Measurements from ENCODE around the gene PIGS.
"Not testable (repeated sequence)": the region's sequence is repeated elsewhere in the genome, so short reads cannot be mapped to it uniquely, and the experiment has no call there.

The PIGS gene

DNA sequence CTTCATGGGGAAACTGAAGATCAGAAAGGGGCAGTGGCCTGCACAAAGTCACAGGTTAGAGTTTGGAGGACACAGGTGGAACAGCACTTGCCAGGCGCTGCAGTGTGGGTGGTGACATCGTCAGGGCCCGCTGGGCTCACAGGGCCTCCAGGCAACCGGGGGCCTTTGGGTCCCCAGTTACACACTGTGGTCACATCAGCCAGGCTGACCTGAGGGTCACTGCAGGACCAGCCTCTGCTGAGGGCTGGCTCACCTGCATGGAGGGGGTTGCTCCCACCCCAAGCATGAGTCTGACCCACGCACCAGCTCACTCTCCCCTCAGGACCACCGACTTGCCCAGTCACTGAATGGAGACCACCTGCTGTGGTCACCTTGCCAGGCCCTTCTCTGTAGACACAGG is 48.1 kb downstream of the PIGS start:
- TF ChIP-seq, protein P1, sequence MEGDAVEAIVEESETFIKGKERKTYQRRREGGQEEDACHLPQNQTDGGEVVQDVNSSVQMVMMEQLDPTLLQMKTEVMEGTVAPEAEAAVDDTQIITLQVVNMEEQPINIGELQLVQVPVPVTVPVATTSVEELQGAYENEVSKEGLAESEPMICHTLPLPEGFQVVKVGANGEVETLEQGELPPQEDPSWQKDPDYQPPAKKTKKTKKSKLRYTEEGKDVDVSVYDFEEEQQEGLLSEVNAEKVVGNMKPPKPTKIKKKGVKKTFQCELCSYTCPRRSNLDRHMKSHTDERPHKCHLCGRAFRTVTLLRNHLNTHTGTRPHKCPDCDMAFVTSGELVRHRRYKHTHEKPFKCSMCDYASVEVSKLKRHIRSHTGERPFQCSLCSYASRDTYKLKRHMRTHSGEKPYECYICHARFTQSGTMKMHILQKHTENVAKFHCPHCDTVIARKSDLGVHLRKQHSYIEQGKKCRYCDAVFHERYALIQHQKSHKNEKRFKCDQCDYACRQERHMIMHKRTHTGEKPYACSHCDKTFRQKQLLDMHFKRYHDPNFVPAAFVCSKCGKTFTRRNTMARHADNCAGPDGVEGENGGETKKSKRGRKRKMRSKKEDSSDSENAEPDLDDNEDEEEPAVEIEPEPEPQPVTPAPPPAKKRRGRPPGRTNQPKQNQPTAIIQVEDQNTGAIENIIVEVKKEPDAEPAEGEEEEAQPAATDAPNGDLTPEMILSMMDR (conservative IDR thresholded peaks at IDR 0.05; ENCODE audit: low read depth, low read length): no peak
- no peak overlapping the region for H3K4me3 ChIP-seq (ENCODE audit: low read depth, low read length)
- DNase-seq (ENCODE audit: low read depth): no peak

DNA sequence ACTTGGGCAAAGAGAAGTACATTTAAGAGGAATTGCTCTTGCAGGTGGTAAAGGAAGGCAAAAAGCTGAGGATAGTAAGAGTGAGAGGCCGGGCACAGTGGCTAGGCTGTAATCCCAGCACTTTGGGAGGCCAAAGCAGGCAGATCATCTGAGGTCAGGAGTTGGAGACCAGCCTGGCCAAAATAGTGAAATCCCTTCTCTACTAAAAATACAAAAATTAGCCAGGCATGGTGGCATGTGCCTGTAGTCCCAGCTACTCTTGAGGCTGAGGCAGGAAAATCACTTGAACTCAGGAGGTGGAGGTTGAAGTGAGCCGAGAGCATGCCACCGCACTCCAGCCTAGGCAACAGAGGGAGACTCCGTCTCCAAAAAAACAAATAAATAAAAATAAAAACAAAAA is 49.0 kb downstream of the PIGS start:
- not testable (repeated sequence) for DNase-seq (ENCODE audit: low read depth); H3K4me3 ChIP-seq (ENCODE audit: low read depth, low read length)

DNA sequence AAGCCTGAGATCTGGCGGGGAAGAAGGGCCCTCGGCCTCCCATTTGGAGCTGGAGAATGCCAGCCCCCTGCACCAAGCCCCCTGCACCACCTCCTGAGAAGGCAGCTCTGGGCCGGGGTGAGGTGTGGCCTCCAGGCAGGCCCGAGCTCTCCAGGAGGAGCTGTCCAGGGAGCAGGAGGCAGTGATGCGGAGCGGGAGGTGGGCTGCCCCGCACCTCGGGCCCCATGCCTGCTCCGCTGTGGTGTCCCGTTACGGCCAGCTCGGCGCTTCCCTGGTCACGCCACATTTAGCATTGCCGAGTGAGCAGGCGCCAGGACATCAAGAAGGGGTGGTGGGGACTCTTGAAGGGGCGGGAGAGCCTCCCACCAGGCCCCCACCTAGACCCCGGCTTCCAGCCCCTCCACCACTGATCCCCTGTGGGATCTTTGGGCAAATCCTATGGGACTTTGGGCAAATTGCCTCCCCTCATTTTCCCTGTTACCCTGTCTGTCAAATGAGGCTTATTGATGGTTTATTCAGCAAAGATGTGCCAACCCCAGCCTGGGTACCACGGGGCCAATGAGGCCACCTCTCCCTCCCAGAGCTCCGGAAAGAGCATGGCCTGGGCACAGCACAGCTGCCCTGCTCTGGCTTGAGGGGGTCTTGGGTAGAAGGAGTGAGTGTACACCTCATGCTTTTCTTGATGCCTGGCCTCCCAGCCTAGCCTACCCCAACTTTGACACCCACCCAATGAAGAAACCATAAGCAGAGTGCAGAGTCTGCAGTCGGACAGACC is 49.8 kb downstream of the PIGS start:
- no peak for DNase-seq (ENCODE audit: low read depth)
- TF ChIP-seq, protein P1 (conservative IDR thresholded peaks at IDR 0.05; ENCODE audit: low read depth, low read length): no peak
- H3K4me3 ChIP-seq (ENCODE audit: low read depth, low read length): no peak overlapping the region

DNA sequence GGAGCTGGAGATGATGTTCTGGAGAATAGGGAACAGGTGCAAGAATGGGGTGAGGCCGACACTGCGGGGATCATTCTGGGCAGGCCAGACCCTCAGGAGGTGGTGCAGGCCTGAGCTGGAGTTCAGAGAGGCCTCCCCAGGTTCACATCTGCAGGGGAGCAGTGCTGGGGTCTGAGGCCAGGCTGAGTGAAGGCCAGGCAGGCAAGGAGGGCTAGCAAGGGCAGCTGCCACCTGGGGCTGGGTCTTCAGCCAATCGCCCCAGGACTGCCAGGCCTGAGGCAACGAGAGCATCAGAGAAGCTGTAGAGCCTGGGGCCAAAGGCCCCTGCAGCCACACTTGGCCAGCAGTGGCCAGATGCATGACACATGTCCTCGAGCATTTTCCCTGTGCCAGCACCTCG is 50.6 kb downstream of the PIGS start:
- DNase-seq (ENCODE audit: low read depth): no peak
- TF ChIP-seq, protein P1 (conservative IDR thresholded peaks at IDR 0.05; ENCODE audit: low read depth, low read length): no peak
- H3K4me3 ChIP-seq (ENCODE audit: low read depth, low read length): no peak overlapping the region

DNA sequence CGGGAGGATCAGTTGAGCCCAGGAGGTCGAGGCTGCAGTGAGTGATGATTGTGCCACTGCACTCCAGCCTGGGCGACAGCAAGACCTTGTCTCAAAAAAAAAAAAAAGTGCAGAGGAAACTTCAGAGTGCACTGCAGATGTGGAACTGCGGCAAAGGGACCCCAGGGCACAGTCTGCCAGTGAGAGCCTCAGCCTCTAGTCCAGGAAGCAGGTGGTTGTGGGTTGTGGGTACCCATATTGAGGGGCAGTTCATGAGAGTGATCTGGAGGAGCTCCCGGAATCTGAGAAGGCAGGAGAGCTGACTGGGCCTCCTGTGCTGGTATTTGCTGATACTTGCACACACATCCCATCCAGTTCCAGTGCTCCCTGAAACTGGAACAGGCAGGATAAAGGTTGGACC is 52.1 kb downstream of the PIGS start:
- TF ChIP-seq, protein P1 (conservative IDR thresholded peaks at IDR 0.05; ENCODE audit: low read depth, low read length): no peak
- DNase-seq (ENCODE audit: low read depth): no peak
- H3K4me3 ChIP-seq (ENCODE audit: low read depth, low read length): no peak overlapping the region

DNA sequence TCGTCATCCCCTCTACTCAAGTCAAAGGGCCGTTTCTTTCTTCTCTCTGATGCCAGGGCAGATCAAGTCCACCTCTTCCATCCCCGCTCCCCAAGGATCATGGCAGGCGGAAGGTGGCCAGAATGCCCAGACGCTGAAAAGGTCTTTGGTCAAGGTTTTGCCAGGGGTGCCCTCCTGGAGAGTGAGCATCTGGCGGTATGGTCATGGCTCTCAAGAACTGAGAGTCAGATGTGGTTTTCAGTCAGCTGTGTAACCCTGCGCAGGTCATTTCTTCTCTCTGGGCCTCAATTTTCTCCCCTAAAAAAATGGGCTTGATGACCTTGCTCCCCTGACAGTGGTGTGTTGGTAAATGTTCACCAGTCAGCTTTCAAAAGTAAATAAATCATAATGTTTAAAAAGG is 52.7 kb downstream of the PIGS start:
- TF ChIP-seq, protein P1 (conservative IDR thresholded peaks at IDR 0.05; ENCODE audit: low read depth, low read length): no peak
- no peak overlapping the region for H3K4me3 ChIP-seq (ENCODE audit: low read depth, low read length)
- DNase-seq (ENCODE audit: low read depth): no peak

DNA sequence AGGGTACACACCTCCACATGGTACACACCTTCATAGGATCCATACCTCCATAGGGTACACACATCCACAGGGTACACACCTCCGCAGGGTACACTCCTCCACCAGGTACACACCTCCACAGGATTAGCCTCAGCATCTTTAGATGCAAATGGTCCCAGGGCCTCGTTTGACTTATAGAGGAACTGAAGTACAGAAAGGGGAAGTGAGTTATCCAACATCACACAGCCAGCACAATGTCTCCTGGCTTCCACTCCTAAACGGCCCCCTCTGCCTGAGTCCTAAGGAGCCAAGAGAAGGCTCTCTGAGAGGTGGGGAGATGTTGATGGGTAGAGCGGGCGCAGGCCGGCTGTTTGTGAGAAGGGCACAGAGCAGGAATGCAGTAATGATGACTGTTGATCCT is 53.2 kb downstream of the PIGS start:
- no peak overlapping the region for H3K4me3 ChIP-seq (ENCODE audit: low read depth, low read length)
- TF ChIP-seq, protein P1 (conservative IDR thresholded peaks at IDR 0.05; ENCODE audit: low read depth, low read length): no peak
- no peak for DNase-seq (ENCODE audit: low read depth)
